HL-60 (cell line): ENCODE results near the gene DIPK1A.

Source experiments
- DNase-seq, 2 experiments: peaks; one replicate each; pipeline ENCODE4 v3.0.0-alpha.2; 2010 to 2020; ENCODE audit warnings: low read depth in 1 of 2, low spot score in 1 of 2
- H3K27ac ChIP-seq: fragments of 250-450 bp; sonication (Bioruptor Pico); replicated peaks from 2 replicates; pipeline ENCODE4 v1.5.1; 2020; ENCODE audit warnings: mild to moderate bottlenecking, moderate library complexity
- H3K27me3 ChIP-seq: fragments of 250-450 bp; sonication (Bioruptor Pico); 2 replicates; pipeline ENCODE4 v1.5.1; 2021; ENCODE audit warnings: mild to moderate bottlenecking, moderate library complexity; ENCODE audit not compliant: insufficient read depth, poor library complexity, severe bottlenecking
- H3K4me3 ChIP-seq: replicated peaks from 2 replicates; pipeline ENCODE4 v1.5.1; 2011; ENCODE audit warnings: mild to moderate bottlenecking, control low read depth, low read length; ENCODE audit not compliant: insufficient read depth
- GABPA ChIP-seq: IDR thresholded peaks from 2 replicates; pipeline ENCODE4 v1.6.1; 2012; ENCODE audit warnings: low read depth
- POLR2AphosphoS5 ChIP-seq: IDR thresholded peaks from 2 replicates; pipeline ENCODE4 v1.6.1; 2012; ENCODE audit warnings: low read depth
- SPI1 ChIP-seq: IDR thresholded peaks from 2 replicates; pipeline ENCODE4 v1.6.1; 2012; ENCODE audit warnings: low read depth, mild to moderate bottlenecking, borderline replicate concordance
- TF ChIP-seq, protein P1 (sequence below): IDR thresholded peaks from one replicate; pipeline ENCODE4 v1.5.1; 2011; ENCODE audit warnings: low read length, control low read depth, inconsistent platforms; ENCODE audit not compliant: insufficient read depth
- TF ChIP-seq, protein P2 (sequence below): IDR thresholded peaks from 2 replicates; pipeline ENCODE4 v1.6.1; 2012; ENCODE audit warnings: low read depth; ENCODE audit not compliant: insufficient replicate concordance

The DIPK1A gene

GRCh38 chr1:92929461-92929860, 31.8 kb downstream of the DIPK1A start:
- Histone ChIP-seq H3K4me3 (no peak overlapping the region), H3K27me3 (peaks cover 2% of the 10 kb centered on the region), H3K27ac (no peak overlapping the region)
- DNase-seq, result no peak
- TF ChIP-seq, protein P1, sequence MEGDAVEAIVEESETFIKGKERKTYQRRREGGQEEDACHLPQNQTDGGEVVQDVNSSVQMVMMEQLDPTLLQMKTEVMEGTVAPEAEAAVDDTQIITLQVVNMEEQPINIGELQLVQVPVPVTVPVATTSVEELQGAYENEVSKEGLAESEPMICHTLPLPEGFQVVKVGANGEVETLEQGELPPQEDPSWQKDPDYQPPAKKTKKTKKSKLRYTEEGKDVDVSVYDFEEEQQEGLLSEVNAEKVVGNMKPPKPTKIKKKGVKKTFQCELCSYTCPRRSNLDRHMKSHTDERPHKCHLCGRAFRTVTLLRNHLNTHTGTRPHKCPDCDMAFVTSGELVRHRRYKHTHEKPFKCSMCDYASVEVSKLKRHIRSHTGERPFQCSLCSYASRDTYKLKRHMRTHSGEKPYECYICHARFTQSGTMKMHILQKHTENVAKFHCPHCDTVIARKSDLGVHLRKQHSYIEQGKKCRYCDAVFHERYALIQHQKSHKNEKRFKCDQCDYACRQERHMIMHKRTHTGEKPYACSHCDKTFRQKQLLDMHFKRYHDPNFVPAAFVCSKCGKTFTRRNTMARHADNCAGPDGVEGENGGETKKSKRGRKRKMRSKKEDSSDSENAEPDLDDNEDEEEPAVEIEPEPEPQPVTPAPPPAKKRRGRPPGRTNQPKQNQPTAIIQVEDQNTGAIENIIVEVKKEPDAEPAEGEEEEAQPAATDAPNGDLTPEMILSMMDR, result no peak
- TF ChIP-seq GABPA (no peak), POLR2AphosphoS5 (no peak), SPI1 (no peak)
- TF ChIP-seq, protein P2, sequence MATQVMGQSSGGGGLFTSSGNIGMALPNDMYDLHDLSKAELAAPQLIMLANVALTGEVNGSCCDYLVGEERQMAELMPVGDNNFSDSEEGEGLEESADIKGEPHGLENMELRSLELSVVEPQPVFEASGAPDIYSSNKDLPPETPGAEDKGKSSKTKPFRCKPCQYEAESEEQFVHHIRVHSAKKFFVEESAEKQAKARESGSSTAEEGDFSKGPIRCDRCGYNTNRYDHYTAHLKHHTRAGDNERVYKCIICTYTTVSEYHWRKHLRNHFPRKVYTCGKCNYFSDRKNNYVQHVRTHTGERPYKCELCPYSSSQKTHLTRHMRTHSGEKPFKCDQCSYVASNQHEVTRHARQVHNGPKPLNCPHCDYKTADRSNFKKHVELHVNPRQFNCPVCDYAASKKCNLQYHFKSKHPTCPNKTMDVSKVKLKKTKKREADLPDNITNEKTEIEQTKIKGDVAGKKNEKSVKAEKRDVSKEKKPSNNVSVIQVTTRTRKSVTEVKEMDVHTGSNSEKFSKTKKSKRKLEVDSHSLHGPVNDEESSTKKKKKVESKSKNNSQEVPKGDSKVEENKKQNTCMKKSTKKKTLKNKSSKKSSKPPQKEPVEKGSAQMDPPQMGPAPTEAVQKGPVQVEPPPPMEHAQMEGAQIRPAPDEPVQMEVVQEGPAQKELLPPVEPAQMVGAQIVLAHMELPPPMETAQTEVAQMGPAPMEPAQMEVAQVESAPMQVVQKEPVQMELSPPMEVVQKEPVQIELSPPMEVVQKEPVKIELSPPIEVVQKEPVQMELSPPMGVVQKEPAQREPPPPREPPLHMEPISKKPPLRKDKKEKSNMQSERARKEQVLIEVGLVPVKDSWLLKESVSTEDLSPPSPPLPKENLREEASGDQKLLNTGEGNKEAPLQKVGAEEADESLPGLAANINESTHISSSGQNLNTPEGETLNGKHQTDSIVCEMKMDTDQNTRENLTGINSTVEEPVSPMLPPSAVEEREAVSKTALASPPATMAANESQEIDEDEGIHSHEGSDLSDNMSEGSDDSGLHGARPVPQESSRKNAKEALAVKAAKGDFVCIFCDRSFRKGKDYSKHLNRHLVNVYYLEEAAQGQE, result no peak

- no peak overlapping the region for H3K27ac ChIP-seq
- TF ChIP-seq GABPA, result 0 out of 2 replicates have a peak, but pooled peaks have one; percentile 13
- TF ChIP-seq, protein P2, result no peak
- TF ChIP-seq, protein P1, result no peak
- no peak for TF ChIP-seq POLR2AphosphoS5
- peak; percentile 30; the same call in 1 of the 2 replicates for TF ChIP-seq SPI1
- DNase-seq, result no peak
- H3K4me3 ChIP-seq, result no peak overlapping the region
- no peaks in the 10 kb centered on the region for H3K27me3 ChIP-seq
Observed at GRCh38 chr1:92927870-92928269, 33.4 kb downstream of the DIPK1A start.

DNA sequence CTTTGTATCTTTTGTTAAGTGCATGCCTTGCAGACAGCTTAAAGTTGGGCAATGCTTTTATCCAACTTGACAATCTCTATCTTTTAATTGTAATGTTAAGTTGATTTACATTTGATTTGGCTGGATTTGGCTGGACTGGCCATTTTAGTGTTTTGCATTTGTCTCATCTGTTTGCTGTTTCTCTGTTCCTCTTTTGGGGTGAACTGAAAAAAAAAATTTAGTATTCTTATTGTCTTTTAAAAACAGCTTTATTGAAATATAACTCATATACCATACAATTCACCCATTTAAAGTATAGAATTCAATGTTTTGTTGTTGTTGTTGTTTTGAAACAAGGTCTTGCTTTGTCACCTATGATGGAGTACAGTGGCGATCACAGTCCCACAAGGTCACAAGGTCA, 34.4 kb downstream of the DIPK1A start:
- DNase-seq, result no peak
- TF ChIP-seq SPI1 (no peak), POLR2AphosphoS5 (no peak), GABPA (no peak)
- TF ChIP-seq, protein P2, result no peak
- TF ChIP-seq, protein P1, result no peak
- Histone ChIP-seq H3K27me3 (no peaks in the 10 kb centered on the region), H3K4me3 (no peak overlapping the region), H3K27ac (no peak overlapping the region)
